ENCODE results near the gene GANAB. TPM values are rescaled to one million over a fixed set of nuclear protein-coding genes. Genes with fewer than 3 reads are reported as not detected.
A peak's percentile ranks its signal among the peaks of the same experiment; 100 is the strongest.
"Not testable (repeated sequence)": the region's sequence is repeated elsewhere in the genome, so short reads cannot be mapped to it uniquely, and the experiment has no call there.

GANAB gene
- total RNA-seq, 1 donor from 2014 or later: 271 TPM

GRCh38 chr11:62591448-62592145, 54.8 kb downstream of the GANAB start, which contains the start of gene TUT1:
TSS of gene TUT1 (minus strand) at chr11:62591523. CDS start at chr11:62591485, 38 bp downstream.
- peak; percentile 94 for DNase-seq (ENCODE audit: low read depth)
- TF ChIP-seq CTCF (IDR thresholded peaks at IDR 0.05; ENCODE audit: insufficient read depth, low read length, poor library complexity, severe bottlenecking): no peak
- Histone ChIP-seq H3K36me3 (ENCODE audit: control insufficient read depth, insufficient read depth, low read length) (peaks cover 7% of the 10 kb centered on the region), H3K27me3 (ENCODE audit: control insufficient read depth, insufficient read depth, low read length) (no peaks in the 10 kb centered on the region), H3K4me3 (ENCODE audit: low read depth, low read length) (peak within 1 kb of the TSS; percentile 91)

- Histone ChIP-seq H3K4me3 (ENCODE audit: low read depth, low read length) (no peak overlapping the region), H3K27me3 (ENCODE audit: control insufficient read depth, insufficient read depth, low read length) (no peaks in the 10 kb centered on the region), H3K36me3 (ENCODE audit: control insufficient read depth, insufficient read depth, low read length) (peaks cover 4% of the 10 kb centered on the region)
- no peak for DNase-seq (ENCODE audit: low read depth)
- TF ChIP-seq CTCF (IDR thresholded peaks at IDR 0.05; ENCODE audit: insufficient read depth, low read length, poor library complexity, severe bottlenecking): peak; percentile 38
These were observed 57.3 kb downstream of the GANAB start for GRCh38 chr11:62588966-62589637.

- DNase-seq (ENCODE audit: low read depth); H3K4me3 ChIP-seq (ENCODE audit: low read depth, low read length); H3K27me3 ChIP-seq (ENCODE audit: control insufficient read depth, insufficient read depth, low read length); H3K36me3 ChIP-seq (ENCODE audit: control insufficient read depth, insufficient read depth, low read length): not testable (repeated sequence)
These were observed 61.1 kb downstream of the GANAB start for GRCh38 chr11:62585356-62585755.

- H3K36me3 ChIP-seq (ENCODE audit: control insufficient read depth, insufficient read depth, low read length); H3K27me3 ChIP-seq (ENCODE audit: control insufficient read depth, insufficient read depth, low read length); DNase-seq (ENCODE audit: low read depth); H3K4me3 ChIP-seq (ENCODE audit: low read depth, low read length): not testable (repeated sequence)
These were observed 64.7 kb downstream of the GANAB start for GRCh38 chr11:62581735-62582134.

GRCh38 chr11:62580959-62581715, 65.3 kb downstream of the GANAB start:
- Histone ChIP-seq H3K4me3 (ENCODE audit: low read depth, low read length) (no peak overlapping the region), H3K36me3 (ENCODE audit: control insufficient read depth, insufficient read depth, low read length) (peaks cover 4% of the 10 kb centered on the region), H3K27me3 (ENCODE audit: control insufficient read depth, insufficient read depth, low read length) (no peaks in the 10 kb centered on the region)
- no peak for DNase-seq (ENCODE audit: low read depth)
- TF ChIP-seq CTCF (IDR thresholded peaks at IDR 0.05; ENCODE audit: insufficient read depth, low read length, poor library complexity, severe bottlenecking): no peak

GRCh38 chr11:62579252-62579651, 67.2 kb downstream of the GANAB start:
- H3K36me3 ChIP-seq (ENCODE audit: control insufficient read depth, insufficient read depth, low read length): peaks cover 1% of the 10 kb centered on the region
- no peaks in the 10 kb centered on the region for H3K27me3 ChIP-seq (ENCODE audit: control insufficient read depth, insufficient read depth, low read length)
- no peak for DNase-seq (ENCODE audit: low read depth)
- no peak for TF ChIP-seq CTCF (IDR thresholded peaks at IDR 0.05; ENCODE audit: insufficient read depth, low read length, poor library complexity, severe bottlenecking)
- no peak overlapping the region for H3K4me3 ChIP-seq (ENCODE audit: low read depth, low read length)

All from kidney epithelial cell (primary cell).